ENCODE results near the gene SSH2. TPM values are rescaled to one million over a fixed set of nuclear protein-coding genes. Genes with fewer than 3 reads are reported as not detected.
A peak's percentile ranks its signal among the peaks of the same experiment; 100 is the strongest.

Gene SSH2
- total and polyA plus RNA-seq, 8 donors, result 23.5 to 85.5 (median 24.1) TPM

GRCh38 chr17:29835435-29836351 is 94.3 kb downstream of the SSH2 start:
- ATAC-seq (peak; percentile 84), DNase-seq (peak in 1 of 4 donors; percentile 22)
- H3K27ac ChIP-seq, result peak overlapping the region; percentile 13 to 42
- H3K4me3 ChIP-seq, result peak overlapping the region in 1 of 2 donors; percentile 6
- intact Hi-C loops (cut with DNase I), result no loop called here
- H3K9me3 ChIP-seq, result no peaks in the 10 kb centered on the region
- no peak for TF ChIP-seq CTCF (IDR thresholded peaks at IDR 0.05)
- H3K36me3 ChIP-seq, result no peaks in the 10 kb centered on the region
- no peaks in the 10 kb centered on the region for H3K27me3 ChIP-seq
- peaks cover 0 to 37% of the 10 kb centered on the region in 2 donors for H3K4me1 ChIP-seq

- Histone ChIP-seq H3K36me3 (no peaks in the 10 kb centered on the region), H3K9me3 (no peaks in the 10 kb centered on the region), H3K4me1 (peaks cover 0 to 29% of the 10 kb centered on the region in 2 donors), H3K27me3 (no peaks in the 10 kb centered on the region), H3K4me3 (no peak overlapping the region), H3K27ac (no peak overlapping the region)
- intact Hi-C loops (cut with DNase I), result no loop called here
- no peak for ATAC-seq
- no peak for TF ChIP-seq CTCF (IDR thresholded peaks at IDR 0.05)
- DNase-seq, result no peak
Observed at GRCh38 chr17:29833801-29834200, 96.2 kb downstream of the SSH2 start.

GRCh38 chr17:29828676-29829284 is 101.2 kb downstream of the SSH2 start:
- Histone ChIP-seq H3K4me3 (no peak overlapping the region), H3K9me3 (no peaks in the 10 kb centered on the region), H3K27ac (no peak overlapping the region), H3K36me3 (no peaks in the 10 kb centered on the region), H3K4me1 (no peaks in the 10 kb centered on the region), H3K27me3 (no peaks in the 10 kb centered on the region)
- no peak for DNase-seq
- no peak for ATAC-seq
- TF ChIP-seq CTCF (IDR thresholded peaks at IDR 0.05), result no peak
- intact Hi-C loops (cut with DNase I), result no loop called here

- no peaks in the 10 kb centered on the region for H3K36me3 ChIP-seq
- TF ChIP-seq CTCF (IDR thresholded peaks at IDR 0.05), result no peak
- ATAC-seq (no peak), DNase-seq (no peak)
- H3K4me1 ChIP-seq, result no peaks in the 10 kb centered on the region
- H3K27ac ChIP-seq, result no peak overlapping the region
- H3K4me3 ChIP-seq, result no peak overlapping the region
- no peaks in the 10 kb centered on the region for H3K9me3 ChIP-seq
- H3K27me3 ChIP-seq, result no peaks in the 10 kb centered on the region
- intact Hi-C loops (cut with DNase I), result no loop called here
Observed at GRCh38 chr17:29827179-29827578, 102.8 kb downstream of the SSH2 start.

GRCh38 chr17:29826114-29826692 is 103.8 kb downstream of the SSH2 start:
- peak in 1 of 4 donors; percentile 36 for DNase-seq
- no peak overlapping the region for H3K4me3 ChIP-seq
- H3K27ac ChIP-seq, result peak overlapping the region; percentile 4 to 6
- peak; percentile 88 for ATAC-seq
- H3K36me3 ChIP-seq, result no peaks in the 10 kb centered on the region
- intact Hi-C loops (cut with DNase I), result no loop called here
- H3K4me1 ChIP-seq, result no peaks in the 10 kb centered on the region
- no peaks in the 10 kb centered on the region for H3K9me3 ChIP-seq
- H3K27me3 ChIP-seq, result no peaks in the 10 kb centered on the region
- TF ChIP-seq CTCF (IDR thresholded peaks at IDR 0.05), result no peak
